Activated naive CD4-positive, alpha-beta T cell (primary cell): ENCODE measurements around the gene PSMB5.
"Not testable (repeated sequence)": the region's sequence is repeated elsewhere in the genome, so short reads cannot be mapped to it uniquely, and the experiment has no call there.

Experiments used
- DNase-seq, 4 experiments: peaks; one replicate each; lab custom pipeline; 2025; lab: John Stamatoyannopoulos, UW

The PSMB5 gene

GRCh38 chr14:23013749-23014054, 21.0 kb downstream of the PSMB5 start:
- DNase-seq, result not testable (repeated sequence)

- DNase-seq, result no peak
Measured at GRCh38 chr14:23013054-23013748, 21.5 kb downstream of the PSMB5 start.

- DNase-seq, result peak; percentile 26 to 77 (median 44)
Measured at GRCh38 chr14:23009939-23010726, 24.6 kb downstream of the PSMB5 start, which contains the start of gene C14orf93. TSS of gene C14orf93 (minus strand) at chr14:23010143. CDS start at chr14:22999023, 11,120 bp downstream.

- DNase-seq, result no peak
Measured at GRCh38 chr14:23009483-23009938, 25.2 kb downstream of the PSMB5 start.

- no peak for DNase-seq
Measured at GRCh38 chr14:23008831-23009230, 25.9 kb downstream of the PSMB5 start.

- DNase-seq, result peak; percentile 84 to 94 (median 88)
Measured at GRCh38 chr14:23006544-23007419, 27.9 kb downstream of the PSMB5 start.

- DNase-seq, result no peak
Measured at GRCh38 chr14:23006188-23006534, 28.5 kb downstream of the PSMB5 start.

- DNase-seq, result no peak
Measured at GRCh38 chr14:23005451-23006187, 29.1 kb downstream of the PSMB5 start.

GRCh38 chr14:23004274-23004673, 30.4 kb downstream of the PSMB5 start:
- DNase-seq, result not testable (repeated sequence)

- no peak for DNase-seq
Measured at GRCh38 chr14:23002592-23002991, 32.1 kb downstream of the PSMB5 start.

GRCh38 chr14:23000860-23001259, 33.8 kb downstream of the PSMB5 start:
- DNase-seq, result no peak

- DNase-seq, result no peak
Measured at GRCh38 chr14:22998329-22999012, 36.2 kb downstream of the PSMB5 start.

- no peak for DNase-seq
Measured at GRCh38 chr14:22997676-22998323, 36.9 kb downstream of the PSMB5 start.

GRCh38 chr14:22996768-22997654, 37.7 kb downstream of the PSMB5 start:
- DNase-seq, result no peak

- DNase-seq, result no peak
Measured at GRCh38 chr14:22995889-22996625, 38.6 kb downstream of the PSMB5 start.

GRCh38 chr14:22994762-22995275, 39.9 kb downstream of the PSMB5 start:
- DNase-seq, result peak in 1 of 4 experiments; percentile 11

GRCh38 chr14:22993517-22993916, 41.2 kb downstream of the PSMB5 start:
- no peak for DNase-seq

- no peak for DNase-seq
Measured at GRCh38 chr14:22991852-22992251, 42.8 kb downstream of the PSMB5 start.

- DNase-seq, result no peak
Measured at GRCh38 chr14:22987291-22987690, 47.4 kb downstream of the PSMB5 start.
